SKM-1 treated with dmso at 0.1 percent for 144 hours (cell line): ENCODE measurements around the gene DVL1.

Experiments used
- DNase-seq: peaks from one replicate; lab custom pipeline; 2025; ENCODE audit not compliant: unreplicated experiment; lab: John Stamatoyannopoulos, UW

Gene DVL1

DNA sequence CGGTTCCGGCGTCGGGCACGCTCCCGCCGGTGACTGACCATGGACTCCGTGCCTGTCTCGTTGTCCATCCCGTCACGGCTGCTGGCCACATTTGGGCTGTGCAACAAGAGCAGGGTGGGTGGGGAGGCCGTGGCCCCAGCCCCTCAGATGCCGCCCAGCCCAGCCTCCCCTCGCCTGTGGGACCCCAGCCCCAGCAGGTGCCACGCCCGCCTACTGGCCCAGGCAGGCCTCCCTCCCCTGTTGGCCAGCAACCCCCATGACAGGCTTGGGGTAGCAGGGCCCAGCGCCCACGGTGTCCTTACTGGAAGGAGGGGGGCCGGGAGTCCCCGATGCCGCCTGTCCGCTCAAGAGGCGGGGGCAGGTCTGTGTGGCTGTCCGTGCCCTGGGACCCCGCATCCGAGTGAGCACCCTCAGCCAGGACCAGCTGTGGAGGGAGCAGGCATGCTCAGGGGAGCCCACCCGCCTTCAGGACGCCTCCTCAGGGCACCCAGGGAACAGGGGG is 7.1 kb downstream of the DVL1 start:
- DNase-seq: no peak

DNA sequence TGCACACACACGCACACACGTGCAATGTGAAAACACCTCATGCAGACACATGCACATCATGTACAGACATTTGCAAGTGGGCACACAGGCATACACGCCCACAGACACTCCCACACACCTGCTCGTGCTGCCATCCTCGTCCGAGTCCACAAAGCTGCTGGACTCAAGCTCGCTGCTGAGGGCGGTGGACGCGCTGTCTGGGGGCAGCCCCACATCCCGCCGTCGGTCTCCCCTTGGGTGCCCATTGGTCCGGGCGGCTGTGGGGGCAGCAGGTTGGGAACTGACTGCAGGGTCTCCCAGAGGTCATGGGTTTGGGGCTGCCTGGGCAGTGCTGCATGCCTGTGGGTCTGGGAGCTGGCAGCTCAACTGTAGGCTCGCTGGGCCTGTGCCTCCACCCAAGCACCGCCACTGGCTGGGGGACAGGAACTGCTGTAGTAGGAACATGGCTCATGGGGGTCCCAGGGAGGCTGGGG is 7.6 kb downstream of the DVL1 start:
- no peak for DNase-seq

DNA sequence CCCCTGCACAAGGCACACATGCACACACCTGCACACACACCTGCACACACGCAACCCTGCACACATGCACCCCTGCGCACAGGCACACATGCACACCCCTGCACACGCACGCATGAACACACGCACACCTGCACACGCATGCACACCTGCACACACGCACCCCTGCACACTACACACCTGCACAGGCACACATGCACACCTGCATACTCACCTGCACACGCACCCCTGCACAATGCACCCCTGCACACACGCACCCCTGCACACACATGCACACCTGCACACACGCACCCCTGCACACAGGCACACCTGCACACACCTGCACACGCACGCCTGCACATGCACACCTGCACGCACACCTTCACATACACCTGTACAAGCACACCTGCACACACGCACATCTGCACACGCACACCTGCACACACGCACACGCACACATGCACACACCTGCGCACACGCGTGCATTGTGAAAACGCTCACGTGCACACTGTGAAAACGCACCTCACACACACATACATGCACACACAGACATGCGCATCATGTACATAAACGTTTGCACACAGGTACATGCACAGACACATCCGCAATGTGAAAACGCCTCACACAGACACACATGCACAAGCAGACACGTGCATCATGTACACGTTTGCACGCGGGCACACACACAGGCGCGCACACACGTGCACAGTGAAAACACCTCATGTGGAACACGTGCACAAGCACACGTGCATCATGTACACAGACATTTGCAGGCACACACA is 8.2 kb downstream of the DVL1 start:
- no peak for DNase-seq

DNA sequence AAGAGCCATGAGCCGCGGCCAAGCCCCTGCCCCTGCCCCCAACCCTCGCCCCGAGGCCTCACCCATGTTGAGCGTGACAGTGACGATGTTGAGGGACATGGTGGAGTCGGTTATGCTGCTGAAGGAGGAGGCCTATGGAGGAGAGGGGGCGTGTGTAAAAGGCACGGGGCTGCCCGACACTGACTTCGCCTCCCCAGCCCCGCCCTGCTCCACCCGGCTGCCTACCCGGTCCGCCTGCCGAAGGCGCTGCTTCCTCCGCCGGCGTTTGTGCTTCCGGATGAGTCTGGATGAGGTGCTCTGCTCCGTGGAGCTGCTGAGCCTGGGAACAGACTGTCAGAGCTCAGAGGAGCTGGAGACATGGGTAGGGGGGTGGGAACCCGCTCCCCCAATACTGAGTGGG is 9.0 kb downstream of the DVL1 start:
- DNase-seq: no peak

DNA sequence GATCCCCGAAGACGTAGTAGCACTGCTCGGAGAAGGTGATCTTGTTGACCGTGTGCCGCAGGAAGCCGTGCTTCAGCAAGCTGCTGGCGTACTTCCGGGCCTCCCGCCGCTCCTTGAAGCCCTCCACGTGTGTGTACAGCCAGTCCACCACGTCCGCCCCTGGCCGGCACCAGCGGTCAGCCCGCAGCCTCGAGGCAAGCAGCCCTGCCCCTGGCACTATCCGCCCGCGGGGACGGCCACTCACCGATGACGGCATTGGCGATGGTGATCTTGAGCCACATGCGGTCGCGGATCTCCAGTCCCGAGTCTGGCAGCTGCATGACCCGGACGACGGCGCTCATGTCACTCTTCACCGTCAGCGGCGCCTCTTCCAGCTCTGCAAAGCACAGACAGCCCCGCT is 10.9 kb downstream of the DVL1 start:
- DNase-seq: no peak

DNA sequence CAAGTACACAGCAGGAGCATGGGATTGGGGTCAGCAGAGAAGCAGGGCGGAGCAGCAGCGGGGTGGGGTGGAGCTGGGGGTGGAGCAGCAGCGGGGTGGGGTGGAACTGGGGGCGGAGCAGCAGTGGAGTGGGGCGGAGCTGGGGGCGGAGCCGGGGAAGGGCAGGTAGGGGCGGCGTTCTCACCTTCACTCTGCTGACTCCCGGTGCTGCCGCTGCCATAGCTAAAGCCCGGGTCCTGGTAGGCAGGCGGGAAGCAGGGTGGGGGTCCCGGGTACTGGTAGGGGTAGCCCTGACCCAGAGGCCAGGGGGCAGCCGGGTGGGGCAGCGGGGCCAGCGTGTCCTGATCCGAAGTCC is 11.4 kb downstream of the DVL1 start:
- DNase-seq: no peak

DNA sequence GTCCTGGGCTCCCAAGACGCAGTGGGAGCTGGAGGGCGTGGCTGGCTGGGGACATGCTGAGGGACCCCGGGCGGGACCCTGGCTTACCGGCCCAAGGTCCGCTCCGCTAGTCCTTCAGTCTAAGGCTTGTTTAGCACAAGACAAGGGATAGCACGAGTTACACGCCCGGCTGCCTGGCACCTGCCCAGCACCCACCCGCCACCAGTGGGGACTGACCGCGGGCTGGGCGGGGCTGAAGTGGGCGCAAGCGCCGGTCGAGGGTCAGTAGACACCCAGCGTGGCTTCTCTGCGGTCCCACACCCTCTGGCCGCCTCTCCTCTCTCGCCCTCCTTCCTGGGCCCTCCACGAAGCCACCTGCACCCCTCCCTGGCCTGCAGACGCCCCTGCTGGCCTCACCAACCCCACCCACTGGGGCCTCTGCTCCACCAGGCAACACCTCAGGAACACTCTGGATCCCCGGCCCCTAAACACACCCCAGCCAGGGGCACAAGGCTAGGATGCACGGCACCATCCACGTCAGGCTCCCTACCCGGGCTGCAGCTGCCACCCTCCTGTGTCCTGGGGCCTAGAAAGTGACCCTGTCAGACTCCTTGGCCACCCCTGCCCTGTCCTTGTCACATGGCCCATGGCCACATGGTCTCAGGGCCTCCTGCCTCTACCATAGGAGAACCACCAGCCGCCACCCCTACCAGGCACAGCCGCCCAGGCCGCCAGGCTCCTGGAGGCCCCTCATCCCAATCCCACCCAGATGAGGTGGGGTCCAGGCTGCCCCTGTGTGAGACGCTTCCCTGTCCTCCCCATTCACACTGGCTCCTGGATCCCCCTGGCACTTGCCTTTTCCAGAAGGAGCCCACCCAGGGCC is 12.1 kb downstream of the DVL1 start:
- no peak for DNase-seq

DNA sequence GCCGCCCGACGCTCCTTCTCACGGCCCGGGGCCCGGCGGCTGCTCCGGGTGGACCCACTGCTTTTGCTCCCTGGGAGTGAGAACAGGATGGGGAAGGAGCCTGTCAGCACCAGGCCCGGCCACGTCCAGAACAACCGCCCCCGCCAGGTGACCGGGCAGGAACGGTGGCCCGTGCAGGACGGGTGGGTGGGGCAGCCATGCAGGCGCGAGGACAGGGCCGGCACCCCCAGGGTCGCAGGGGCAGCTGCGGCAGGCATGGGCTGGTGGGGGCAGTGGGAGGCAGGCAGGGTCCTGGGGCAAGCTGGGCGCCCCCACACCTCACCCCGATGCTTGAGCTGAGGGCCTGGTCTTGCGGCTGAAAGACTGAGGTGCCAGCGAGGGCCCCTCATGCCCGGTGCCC is 12.8 kb downstream of the DVL1 start:
- no peak for DNase-seq

DNA sequence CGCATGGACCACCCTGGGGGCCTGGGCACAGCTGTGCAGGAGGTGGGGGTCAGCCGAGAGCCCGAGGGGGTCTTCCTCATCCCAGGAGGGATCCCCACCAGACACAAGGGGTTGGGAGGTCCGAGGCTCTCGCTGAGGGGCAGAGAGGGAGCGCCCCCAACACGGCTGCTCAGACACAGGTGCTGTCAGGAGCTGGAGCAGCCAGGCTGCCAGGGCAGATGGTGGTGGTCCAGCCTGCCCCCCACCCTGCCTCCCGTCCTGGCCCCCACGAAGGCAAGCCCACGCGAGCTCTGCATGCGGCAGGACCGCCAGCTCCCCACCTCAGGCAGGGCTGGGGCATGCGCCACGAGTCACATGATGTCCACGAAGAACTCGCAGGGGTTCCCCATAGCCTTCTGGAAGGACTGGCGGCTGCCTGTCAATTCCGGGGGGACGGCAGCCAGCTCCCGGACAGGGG is 13.4 kb downstream of the DVL1 start:
- no peak for DNase-seq

DNA sequence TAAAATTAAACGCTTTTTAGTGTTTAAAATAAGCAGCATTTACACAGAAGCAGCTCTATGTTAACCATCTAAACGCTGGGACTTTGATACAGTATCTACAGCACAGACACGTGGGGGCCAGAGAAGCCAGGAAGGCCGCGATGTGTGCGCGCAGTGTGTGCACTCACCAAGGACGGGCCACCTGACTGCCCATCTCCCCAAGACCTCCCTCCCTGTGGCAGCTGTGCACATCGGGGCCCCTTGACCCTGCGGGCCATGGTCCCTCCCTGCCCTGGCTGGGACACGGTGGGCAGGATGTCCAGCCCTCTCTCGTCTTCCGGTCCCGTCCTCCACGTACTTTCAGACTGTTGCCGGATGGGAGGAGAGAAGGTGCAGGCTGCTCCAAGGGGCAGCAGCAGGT is 13.9 kb downstream of the DVL1 start:
- no peak for DNase-seq

DNA sequence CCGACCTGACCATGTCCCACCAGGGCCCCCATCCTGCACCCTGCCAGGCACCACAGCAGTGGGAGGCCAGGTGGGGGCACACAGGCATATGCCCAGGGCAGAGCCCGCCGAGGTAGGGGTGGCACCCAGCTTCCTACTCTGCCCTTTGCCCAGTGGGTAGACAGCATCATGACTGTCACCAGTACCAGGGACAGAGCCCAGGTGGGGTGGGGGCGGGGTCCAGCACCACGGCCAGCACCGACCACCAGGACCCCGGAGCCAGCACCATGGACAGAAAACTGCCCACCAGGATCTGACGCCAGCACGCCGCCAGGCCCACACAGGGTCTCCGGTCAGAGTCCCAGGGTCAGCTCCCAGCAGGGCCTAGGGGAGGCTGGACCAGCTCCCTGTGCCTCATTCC is 14.4 kb downstream of the DVL1 start:
- DNase-seq: no peak

DNA sequence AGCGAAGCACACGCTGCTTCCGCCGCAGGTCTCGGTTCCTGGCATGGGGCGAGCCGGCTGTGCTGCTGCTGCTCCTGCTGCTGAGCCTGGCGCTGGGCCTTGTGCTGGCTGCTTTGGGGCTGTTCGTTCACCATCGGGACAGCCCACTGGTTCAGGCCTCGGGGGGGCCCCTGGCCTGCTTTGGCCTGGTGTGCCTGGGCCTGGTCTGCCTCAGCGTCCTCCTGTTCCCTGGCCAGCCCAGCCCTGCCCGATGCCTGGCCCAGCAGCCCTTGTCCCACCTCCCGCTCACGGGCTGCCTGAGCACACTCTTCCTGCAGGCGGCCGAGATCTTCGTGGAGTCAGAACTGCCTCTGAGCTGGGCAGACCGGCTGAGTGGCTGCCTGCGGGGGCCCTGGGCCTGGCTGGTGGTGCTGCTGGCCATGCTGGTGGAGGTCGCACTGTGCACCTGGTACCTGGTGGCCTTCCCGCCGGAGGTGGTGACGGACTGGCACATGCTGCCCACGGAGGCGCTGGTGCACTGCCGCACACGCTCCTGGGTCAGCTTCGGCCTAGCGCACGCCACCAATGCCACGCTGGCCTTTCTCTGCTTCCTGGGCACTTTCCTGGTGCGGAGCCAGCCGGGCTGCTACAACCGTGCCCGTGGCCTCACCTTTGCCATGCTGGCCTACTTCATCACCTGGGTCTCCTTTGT is 15.5 kb downstream of the DVL1 start:
- DNase-seq: no peak

DNA sequence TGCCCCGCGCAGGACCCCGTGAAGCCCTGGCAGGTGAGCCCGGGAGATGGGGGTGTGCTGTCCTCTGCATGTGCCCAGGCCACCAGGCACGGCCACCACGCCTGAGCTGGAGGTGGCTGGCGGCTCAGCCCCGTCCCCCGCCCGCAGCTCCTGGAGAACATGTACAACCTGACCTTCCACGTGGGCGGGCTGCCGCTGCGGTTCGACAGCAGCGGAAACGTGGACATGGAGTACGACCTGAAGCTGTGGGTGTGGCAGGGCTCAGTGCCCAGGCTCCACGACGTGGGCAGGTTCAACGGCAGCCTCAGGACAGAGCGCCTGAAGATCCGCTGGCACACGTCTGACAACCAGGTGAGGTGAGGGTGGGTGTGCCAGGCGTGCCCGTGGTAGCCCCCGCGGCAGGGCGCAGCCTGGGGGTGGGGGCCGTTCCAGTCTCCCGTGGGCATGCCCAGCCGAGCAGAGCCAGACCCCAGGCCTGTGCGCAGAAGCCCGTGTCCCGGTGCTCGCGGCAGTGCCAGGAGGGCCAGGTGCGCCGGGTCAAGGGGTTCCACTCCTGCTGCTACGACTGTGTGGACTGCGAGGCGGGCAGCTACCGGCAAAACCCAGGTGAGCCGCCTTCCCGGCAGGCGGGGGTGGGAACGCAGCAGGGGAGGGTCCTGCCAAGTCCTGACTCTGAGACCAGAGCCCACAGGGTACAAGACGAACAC is 16.3 kb downstream of the DVL1 start:
- no peak for DNase-seq

DNA sequence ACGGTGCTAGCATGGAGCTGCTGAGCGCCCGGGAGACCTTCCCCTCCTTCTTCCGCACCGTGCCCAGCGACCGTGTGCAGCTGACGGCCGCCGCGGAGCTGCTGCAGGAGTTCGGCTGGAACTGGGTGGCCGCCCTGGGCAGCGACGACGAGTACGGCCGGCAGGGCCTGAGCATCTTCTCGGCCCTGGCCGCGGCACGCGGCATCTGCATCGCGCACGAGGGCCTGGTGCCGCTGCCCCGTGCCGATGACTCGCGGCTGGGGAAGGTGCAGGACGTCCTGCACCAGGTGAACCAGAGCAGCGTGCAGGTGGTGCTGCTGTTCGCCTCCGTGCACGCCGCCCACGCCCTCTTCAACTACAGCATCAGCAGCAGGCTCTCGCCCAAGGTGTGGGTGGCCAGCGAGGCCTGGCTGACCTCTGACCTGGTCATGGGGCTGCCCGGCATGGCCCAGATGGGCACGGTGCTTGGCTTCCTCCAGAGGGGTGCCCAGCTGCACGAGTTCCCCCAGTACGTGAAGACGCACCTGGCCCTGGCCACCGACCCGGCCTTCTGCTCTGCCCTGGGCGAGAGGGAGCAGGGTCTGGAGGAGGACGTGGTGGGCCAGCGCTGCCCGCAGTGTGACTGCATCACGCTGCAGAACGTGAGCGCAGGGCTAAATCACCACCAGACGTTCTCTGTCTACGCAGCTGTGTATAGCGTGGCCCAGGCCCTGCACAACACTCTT is 17.0 kb downstream of the DVL1 start:
- no peak for DNase-seq

DNA sequence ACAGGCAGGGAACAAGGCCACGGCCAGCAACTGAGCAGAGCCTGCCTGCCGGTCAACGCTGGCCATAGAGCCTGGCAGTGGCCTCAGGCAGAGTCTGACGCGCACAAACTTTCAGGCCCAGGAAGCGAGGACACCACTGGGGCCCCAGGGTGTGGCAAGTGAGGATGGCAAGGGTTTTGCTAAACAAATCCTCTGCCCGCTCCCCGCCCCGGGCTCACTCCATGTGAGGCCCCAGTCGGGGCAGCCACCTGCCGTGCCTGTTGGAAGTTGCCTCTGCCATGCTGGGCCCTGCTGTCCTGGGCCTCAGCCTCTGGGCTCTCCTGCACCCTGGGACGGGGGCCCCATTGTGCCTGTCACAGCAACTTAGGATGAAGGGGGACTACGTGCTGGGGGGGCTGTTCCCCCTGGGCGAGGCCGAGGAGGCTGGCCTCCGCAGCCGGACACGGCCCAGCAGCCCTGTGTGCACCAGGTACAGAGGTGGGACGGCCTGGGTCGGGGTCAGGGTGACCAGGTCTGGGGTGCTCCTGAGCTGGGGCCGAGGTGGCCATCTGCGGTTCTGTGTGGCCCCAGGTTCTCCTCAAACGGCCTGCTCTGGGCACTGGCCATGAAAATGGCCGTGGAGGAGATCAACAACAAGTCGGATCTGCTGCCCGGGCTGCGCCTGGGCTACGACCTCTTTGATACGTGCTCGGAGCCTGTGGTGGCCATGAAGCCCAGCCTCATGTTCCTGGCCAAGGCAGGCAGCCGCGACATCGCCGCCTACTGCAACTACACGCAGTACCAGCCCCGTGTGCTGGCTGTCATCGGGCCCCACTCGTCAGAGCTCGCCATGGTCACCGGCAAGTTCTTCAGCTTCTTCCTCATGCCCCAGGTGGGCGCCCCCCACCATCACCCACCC is 17.9 kb downstream of the DVL1 start, which contains the start of gene TAS1R3:
Gene TAS1R3, plus strand, starts transcription at position 213 of the 898 bp plus-strand sequence. Its CDS starts 66 bp downstream, at position 279.
- DNase-seq: no peak

DNA sequence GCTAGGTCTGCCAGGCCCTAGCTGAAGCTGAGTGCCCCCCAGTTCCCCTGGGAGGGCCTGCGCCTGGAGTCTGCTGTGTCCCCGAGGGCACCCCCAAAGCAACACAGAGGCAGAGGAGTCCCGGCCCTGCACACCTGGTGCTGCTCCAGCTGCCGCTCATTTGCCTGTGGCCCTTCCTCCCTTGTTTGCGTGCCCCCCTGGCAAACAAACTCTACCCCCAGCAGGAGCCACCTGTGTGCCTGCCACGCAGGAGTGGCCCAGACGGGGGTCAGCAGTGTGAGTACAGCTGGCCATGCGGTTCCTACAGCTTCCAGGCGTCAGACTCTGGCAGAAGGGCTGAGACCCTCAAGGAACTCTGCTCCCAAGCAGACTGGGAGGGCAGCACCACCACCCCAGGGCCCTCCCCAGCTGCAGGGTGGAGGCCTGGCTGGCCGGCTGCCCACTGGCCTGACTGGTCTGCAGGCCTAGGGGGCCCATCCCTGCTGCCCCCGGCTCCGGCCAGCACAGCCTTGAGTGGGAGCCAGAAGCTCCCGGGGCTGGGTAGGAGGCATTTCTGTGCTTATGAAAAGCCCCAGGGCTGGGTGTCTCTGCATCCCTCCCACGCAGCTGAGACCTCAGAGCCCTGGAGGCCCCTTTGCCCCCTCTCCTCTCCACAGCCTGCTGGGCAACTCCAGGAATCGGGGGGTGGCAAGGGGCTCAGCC is 18.7 kb downstream of the DVL1 start:
- no peak for DNase-seq

DNA sequence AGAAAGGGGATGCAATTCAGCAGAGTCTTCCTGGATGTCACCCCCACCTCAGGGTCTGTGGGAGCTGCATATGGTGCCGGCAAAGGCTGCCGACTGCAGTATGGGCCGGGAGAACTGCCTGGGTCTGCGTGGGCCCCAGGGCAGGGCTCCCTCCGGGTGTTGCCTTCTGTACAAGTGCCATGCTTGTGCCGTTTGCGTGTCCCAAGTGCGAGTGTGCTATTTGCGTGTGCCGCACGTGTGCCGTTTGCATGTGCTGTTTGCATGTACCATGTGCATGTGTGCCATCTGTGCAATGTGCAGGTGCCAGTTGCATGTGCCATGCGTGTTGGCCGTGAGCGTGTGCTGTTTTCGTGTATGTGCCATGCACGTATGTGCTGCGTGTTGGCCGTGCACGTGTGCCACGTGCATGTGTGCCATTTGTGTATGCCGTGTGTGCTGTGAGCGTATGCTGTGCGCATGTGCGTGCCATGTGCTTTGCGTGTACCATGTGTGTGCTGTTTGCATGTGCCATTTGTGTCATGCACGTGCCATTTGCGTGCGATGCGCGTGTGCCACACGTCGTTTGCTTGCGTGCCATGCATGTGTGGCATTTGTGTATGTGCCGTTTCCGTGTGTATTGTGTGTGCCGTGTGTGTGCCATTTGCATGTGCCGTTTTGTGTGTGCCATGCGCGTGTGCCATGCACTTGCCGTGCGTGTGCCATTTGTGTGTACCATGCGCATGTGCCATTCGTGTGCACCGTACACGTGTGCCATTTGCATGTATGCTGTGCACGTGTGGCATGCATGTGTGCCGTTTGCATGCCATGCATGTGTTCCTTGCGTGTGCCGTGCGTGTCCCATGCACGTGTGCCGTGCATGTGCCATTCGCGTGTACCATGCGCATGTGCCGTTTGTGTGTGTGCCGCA is 19.7 kb downstream of the DVL1 start:
- DNase-seq: no peak
